ENCODE data around the gene ZGPAT.

The ZGPAT gene

DNA sequence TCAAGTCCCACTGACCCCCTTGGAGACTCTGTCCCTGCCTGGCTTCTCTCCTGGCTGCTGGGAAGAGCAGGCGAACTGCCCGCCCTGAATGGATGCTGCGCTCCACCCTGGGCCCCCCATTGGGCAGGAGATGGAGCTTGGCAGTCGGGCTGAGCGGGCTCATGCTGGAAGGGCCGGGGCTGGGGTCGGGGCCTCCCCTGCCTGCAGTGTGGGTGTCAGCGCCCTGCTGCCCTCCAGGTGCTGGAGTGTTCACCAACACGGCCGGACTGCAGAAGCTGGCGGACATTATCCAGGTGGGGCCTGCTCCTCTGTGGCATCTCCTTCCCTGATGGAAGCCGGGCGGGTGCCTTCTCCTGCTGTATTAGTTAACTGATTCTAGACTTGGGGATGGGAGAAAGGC lies 27.4 kb upstream of the ZGPAT start:
- Histone ChIP-seq H3K9ac (ENCODE audit: low read length) (no peak overlapping the region), H3K9me3 (ENCODE audit: control insufficient read depth, low read depth, low read length) (no peaks in the 10 kb centered on the region), H3K27ac (ENCODE audit: low read length) (no peak overlapping the region), H3K27me3 (ENCODE audit: control insufficient read depth, insufficient read depth, low read length) (no peaks in the 10 kb centered on the region), H3K36me3 (ENCODE audit: control insufficient read depth, low read depth, low read length) (peaks cover 5% of the 10 kb centered on the region), H3K4me3 (ENCODE audit: low read length) (no peak overlapping the region), H3K4me1 (ENCODE audit: control insufficient read depth, low read depth, low read length) (no peaks in the 10 kb centered on the region)

DNA sequence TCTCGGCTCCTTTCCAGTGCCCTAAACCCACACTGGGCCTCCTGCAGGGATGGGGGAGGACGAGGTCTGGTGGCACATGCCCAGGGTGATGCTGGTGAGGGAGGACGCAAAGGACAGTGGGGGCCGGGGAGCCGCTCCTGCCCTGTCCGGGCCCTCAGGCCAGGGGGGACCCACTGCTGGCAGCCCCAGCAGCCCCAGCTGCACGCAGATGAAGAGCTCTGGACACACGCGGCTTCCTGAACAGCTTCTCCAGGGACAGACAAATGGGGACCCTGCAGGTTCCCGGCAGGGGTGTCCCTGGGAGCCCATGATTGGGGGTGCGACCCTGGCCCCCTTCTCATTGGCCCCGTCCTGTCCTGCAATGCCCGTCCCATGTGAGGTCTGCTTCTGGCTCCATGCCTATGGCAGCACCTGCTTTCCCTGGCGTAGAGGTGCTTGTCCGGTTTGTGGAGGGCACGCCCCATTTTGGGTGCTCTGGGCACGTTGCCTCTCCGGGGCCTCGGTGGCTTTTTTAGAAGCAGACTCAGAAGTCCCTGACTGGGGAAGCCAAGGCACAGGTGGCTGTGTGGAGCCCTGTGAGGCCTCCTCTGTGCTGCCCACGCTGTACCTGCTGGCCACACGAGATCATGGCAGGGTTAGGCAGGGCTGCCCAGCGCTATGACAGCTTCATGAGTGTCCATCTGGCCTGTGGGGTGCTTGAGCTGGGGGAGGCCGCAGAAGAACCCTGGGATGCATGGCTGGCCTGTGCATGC lies 26.8 kb upstream of the ZGPAT start:
- Histone ChIP-seq H3K9ac (ENCODE audit: low read length) (no peak overlapping the region), H3K4me1 (ENCODE audit: control insufficient read depth, low read depth, low read length) (no peaks in the 10 kb centered on the region), H3K4me3 (ENCODE audit: low read length) (no peak overlapping the region), H3K27me3 (ENCODE audit: control insufficient read depth, insufficient read depth, low read length) (no peaks in the 10 kb centered on the region), H3K36me3 (ENCODE audit: control insufficient read depth, low read depth, low read length) (peaks cover 5% of the 10 kb centered on the region), H3K27ac (ENCODE audit: low read length) (no peak overlapping the region), H3K9me3 (ENCODE audit: control insufficient read depth, low read depth, low read length) (no peaks in the 10 kb centered on the region)

DNA sequence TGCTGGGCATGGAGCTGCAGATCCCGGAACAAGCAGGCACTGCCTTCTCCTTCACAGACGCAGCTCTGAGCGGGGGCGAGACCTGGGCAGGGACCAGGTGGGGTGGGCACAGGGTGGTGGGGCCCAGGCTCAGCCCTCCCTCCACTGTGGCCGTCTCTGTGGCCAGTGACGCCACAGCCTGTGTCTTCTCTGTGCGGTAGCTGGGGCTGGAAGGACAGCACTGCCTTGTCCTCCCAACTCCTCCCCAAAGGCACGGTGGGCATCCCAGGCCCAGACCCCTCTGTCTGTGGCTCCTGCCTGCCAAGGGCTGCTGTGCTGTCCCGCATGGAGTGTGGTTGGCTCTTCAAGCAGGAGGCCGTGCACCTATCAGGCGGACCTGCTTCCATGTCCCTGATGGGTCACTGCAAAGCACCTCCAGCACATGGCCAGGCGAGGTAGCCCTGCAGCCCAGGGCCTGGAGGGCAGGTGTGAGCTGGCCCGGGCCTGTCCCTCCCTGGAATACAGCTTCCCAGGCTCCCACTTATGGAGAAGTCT lies 26.2 kb upstream of the ZGPAT start:
- peaks cover 5% of the 10 kb centered on the region for H3K36me3 ChIP-seq (ENCODE audit: control insufficient read depth, low read depth, low read length)
- no peaks in the 10 kb centered on the region for H3K4me1 ChIP-seq (ENCODE audit: control insufficient read depth, low read depth, low read length)
- H3K4me3 ChIP-seq (ENCODE audit: low read length): no peak overlapping the region
- H3K9me3 ChIP-seq (ENCODE audit: control insufficient read depth, low read depth, low read length): no peaks in the 10 kb centered on the region
- no peaks in the 10 kb centered on the region for H3K27me3 ChIP-seq (ENCODE audit: control insufficient read depth, insufficient read depth, low read length)
- no peak overlapping the region for H3K9ac ChIP-seq (ENCODE audit: low read length)
- H3K27ac ChIP-seq (ENCODE audit: low read length): no peak overlapping the region

DNA sequence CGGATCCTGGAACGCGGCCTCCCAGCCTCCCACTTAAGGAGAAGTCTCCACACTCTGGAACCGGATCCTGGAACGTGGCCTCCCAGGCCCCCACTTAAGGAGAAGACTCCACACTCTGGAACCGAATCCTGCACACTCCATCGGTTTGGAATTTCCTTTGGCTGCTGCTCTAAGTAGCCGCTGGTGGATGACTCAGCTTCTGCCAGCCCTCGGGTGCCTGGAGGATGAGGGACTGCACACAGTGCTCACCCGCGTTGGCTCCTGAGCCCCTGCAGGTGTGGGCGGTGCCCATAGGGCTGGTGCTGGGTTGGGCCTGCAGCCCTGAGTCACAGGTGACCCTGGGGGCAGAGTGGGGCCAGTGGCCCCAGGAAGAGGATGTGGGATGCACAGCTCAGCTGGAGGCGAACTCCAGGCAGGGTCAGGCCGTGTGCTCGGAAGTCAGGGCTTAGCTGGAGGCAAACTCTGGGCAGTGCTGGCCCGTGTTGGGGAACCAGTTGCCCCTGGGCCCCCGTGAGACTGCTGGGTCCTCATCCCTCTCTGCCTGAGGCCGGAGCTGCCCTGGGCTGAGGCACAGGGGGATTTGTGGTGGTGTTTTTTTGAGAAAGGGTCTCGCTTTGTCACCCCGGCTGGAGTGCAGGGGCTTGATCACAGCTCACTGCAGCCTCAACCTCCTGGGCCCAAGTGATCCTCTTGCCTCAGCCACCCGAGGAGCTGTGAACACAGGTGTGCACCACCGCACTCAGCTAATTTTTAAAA lies 25.3 kb upstream of the ZGPAT start:
- Histone ChIP-seq H3K4me1 (ENCODE audit: control insufficient read depth, low read depth, low read length) (no peaks in the 10 kb centered on the region), H3K27me3 (ENCODE audit: control insufficient read depth, insufficient read depth, low read length) (no peaks in the 10 kb centered on the region), H3K9ac (ENCODE audit: low read length) (no peak overlapping the region), H3K27ac (ENCODE audit: low read length) (no peak overlapping the region), H3K36me3 (ENCODE audit: control insufficient read depth, low read depth, low read length) (peaks cover 5% of the 10 kb centered on the region), H3K4me3 (ENCODE audit: low read length) (no peak overlapping the region), H3K9me3 (ENCODE audit: control insufficient read depth, low read depth, low read length) (no peaks in the 10 kb centered on the region)

DNA sequence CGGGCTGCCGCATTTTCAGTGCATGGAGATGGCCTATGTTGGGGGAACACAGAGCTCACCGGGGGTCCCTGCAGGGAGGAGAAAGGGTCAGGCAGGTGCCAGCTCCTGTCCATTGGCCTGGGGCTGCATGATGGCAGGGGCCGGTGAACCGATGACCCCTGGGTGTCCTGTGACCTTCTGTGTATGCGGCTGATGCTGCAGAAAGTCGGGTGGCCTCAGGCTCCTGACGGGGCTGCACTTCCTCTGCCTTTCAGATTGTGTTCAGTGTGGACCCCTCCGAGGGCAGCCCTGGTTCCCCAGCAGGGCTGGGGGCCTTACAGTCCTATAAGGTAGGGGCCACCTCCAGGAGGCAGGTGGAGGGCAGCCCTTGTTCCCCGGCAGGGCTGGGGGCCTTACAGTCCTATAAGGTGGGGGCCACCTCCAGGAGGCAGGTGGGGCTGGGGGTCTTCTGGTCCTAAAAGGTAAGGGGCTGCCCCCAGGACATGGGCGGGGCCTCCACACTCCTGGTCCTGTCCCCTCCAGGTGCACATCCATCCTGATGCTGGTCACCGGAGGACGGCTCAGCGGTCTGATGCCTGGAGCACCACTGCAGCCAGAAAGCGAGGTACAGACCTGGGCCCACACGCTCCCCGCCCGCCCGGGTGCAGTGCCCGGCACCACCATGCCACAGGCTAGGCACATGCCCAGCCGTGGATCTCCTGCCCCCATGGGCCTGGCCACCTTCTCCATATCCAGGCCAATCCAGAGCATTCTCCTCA lies 22.4 kb upstream of the ZGPAT start:
- Histone ChIP-seq H3K9me3 (ENCODE audit: control insufficient read depth, low read depth, low read length) (no peaks in the 10 kb centered on the region), H3K27ac (ENCODE audit: low read length) (no peak overlapping the region), H3K9ac (ENCODE audit: low read length) (no peak overlapping the region), H3K4me1 (ENCODE audit: control insufficient read depth, low read depth, low read length) (no peaks in the 10 kb centered on the region), H3K27me3 (ENCODE audit: control insufficient read depth, insufficient read depth, low read length) (no peaks in the 10 kb centered on the region), H3K4me3 (ENCODE audit: low read length) (no peak overlapping the region), H3K36me3 (ENCODE audit: control insufficient read depth, low read depth, low read length) (no peaks in the 10 kb centered on the region)

DNA sequence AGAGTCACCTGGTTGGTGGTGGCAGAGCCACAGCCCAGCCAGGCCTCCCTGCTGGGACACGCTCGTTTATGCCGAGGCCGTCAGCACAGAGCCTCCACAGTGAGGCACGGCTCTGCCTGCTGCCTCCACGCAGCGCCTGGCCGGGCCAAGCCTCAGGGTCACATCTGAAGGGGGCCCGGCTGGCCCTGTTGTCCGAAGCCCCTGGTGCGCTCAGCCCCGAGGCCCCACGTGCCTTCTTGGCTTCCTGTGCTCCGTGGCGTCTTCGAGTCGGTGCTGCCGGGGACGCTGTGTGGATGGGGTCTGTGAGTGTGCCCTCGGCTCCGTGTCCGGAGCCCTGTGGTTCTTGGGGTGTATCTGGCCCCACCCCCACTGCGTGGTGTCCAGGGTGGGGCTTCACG lies 21.7 kb upstream of the ZGPAT start:
- H3K36me3 ChIP-seq (ENCODE audit: control insufficient read depth, low read depth, low read length): no peaks in the 10 kb centered on the region

DNA sequence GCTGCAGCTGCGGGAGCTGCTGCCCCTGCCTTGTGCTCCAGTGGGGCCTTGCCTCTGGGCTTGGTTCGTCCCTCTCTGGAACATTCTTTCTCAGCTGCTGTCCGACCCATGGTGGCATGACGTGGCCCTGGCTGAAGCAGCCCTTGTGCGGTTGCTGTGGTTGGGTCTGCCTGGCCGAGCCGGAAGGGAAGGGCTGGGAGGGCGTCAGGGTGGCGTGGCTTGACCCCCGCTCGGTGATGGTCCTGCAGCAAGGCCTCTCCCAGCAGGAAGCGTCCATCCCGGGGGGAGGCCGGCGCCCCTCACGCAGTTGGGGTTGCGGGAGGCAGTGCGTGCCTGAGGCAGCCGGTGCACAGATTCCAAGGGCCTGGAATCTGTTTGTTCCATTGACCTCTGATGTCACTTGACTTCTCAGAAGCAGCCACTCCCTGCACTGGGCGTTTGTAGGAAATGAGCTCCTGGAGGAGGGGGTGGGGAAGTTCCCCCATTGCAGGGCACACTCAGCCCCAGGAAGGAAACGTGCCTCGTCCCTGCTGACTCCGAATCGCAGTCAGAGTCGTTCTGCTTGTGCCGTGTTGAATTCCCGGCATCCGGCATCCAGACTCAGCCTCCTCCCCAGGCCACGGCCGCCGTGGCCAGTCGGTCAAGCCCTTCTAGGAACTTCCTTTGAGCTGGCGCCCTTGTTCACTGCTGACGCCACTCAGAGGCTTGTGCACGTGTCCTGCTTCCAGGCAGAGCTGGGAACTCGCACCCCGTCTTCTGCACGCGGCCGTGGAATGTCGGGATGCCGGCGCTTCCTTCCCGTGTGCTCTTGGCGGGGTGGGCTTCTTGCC lies 21.1 kb upstream of the ZGPAT start:
- H3K9me3 ChIP-seq (ENCODE audit: control insufficient read depth, low read depth, low read length): no peaks in the 10 kb centered on the region
- H3K27ac ChIP-seq (ENCODE audit: low read length): no peak overlapping the region
- no peaks in the 10 kb centered on the region for H3K4me1 ChIP-seq (ENCODE audit: control insufficient read depth, low read depth, low read length)
- H3K27me3 ChIP-seq (ENCODE audit: control insufficient read depth, insufficient read depth, low read length): no peaks in the 10 kb centered on the region
- no peak overlapping the region for H3K4me3 ChIP-seq (ENCODE audit: low read length)
- no peaks in the 10 kb centered on the region for H3K36me3 ChIP-seq (ENCODE audit: control insufficient read depth, low read depth, low read length)
- no peak overlapping the region for H3K9ac ChIP-seq (ENCODE audit: low read length)

More for the DNA sequence above, 21.7 kb upstream of the ZGPAT start:
- Histone ChIP-seq H3K27ac (ENCODE audit: low read length) (no peak overlapping the region), H3K4me3 (ENCODE audit: low read length) (no peak overlapping the region), H3K9ac (ENCODE audit: low read length) (no peak overlapping the region), H3K27me3 (ENCODE audit: control insufficient read depth, insufficient read depth, low read length) (no peaks in the 10 kb centered on the region), H3K4me1 (ENCODE audit: control insufficient read depth, low read depth, low read length) (no peaks in the 10 kb centered on the region), H3K9me3 (ENCODE audit: control insufficient read depth, low read depth, low read length) (no peaks in the 10 kb centered on the region)

DNA sequence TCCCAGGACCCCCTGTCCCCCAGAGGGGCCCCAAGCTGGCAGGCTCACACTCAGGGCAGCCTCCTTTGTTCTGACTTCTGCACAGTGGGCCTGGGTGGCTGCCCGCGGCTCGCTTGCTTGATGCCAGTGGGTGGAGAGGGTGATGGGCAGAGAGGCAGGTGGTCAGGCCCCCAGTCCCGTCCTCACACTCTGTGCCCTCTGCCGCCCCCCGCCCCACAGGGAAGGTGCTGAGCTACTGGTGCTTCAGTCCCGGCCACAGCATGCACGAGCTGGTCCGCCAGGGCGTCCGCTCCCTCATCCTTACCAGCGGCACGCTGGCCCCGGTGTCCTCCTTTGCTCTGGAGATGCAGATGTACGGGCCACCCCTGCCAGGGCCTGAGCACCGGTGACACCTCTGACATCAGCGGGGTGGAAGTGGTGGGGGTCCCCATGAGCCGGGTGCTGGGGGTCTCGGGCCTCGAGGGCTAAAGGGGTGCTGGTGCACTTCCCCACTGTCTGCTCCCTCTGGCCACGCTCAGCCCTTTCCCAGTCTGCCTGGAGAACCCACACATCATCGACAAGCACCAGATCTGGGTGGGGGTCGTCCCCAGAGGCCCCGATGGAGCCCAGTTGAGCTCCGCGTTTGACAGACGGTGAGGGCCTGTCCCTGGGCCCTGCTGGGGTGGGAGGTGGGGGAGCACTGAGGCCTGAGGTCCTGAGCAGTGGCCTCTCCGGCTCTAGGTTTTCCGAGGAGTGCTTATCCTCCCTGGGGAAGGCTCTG lies 20.2 kb upstream of the ZGPAT start:
- Histone ChIP-seq H3K9ac (ENCODE audit: low read length) (no peak overlapping the region), H3K4me1 (ENCODE audit: control insufficient read depth, low read depth, low read length) (no peaks in the 10 kb centered on the region), H3K4me3 (ENCODE audit: low read length) (no peak overlapping the region), H3K27me3 (ENCODE audit: control insufficient read depth, insufficient read depth, low read length) (no peaks in the 10 kb centered on the region), H3K9me3 (ENCODE audit: control insufficient read depth, low read depth, low read length) (no peaks in the 10 kb centered on the region), H3K27ac (ENCODE audit: low read length) (no peak overlapping the region), H3K36me3 (ENCODE audit: control insufficient read depth, low read depth, low read length) (no peaks in the 10 kb centered on the region)

DNA sequence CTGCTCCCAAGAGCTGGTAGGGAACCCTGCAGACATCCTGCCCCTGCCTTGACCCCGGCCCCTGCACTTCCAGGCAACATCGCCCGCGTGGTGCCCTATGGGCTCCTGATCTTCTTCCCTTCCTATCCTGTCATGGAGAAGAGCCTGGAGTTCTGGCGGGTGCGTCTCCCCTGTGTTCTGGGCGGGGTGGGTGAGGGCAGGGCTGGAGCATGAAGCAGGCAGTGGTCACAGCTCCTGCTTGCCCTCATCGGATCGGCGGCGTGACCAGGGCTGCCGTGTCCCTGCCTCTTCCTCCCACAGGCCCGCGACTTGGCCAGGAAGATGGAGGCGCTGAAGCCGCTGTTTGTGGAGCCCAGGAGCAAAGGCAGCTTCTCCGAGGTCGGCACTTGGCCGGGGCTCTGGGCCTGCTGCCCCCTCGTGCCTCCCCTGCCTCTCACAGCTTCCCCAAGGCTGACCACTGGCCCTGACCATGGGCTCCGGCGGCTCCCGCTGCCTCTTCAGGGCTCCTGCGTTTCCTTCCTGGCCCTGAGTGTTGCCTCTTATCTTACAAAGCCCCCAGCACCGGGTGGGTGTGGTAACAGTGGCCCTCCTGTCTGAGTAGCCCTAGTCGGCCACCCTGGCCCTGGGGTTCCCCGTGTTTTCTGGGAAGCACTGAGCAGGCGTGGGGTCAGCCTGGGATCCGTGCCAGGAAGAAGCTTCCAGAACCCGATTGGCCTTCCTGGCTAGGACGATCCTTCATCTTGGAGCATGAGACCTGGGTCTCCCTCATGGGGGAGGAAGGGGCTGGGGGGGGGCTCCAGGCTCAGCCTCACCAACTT lies 19.4 kb upstream of the ZGPAT start:
- Histone ChIP-seq H3K9ac (ENCODE audit: low read length) (no peak overlapping the region), H3K27me3 (ENCODE audit: control insufficient read depth, insufficient read depth, low read length) (no peaks in the 10 kb centered on the region), H3K4me1 (ENCODE audit: control insufficient read depth, low read depth, low read length) (no peaks in the 10 kb centered on the region), H3K27ac (ENCODE audit: low read length) (no peak overlapping the region), H3K9me3 (ENCODE audit: control insufficient read depth, low read depth, low read length) (no peaks in the 10 kb centered on the region), H3K36me3 (ENCODE audit: control insufficient read depth, low read depth, low read length) (no peaks in the 10 kb centered on the region), H3K4me3 (ENCODE audit: low read length) (no peak overlapping the region)

Measured in iPS-18a (cell line).